ENCODE measurements around the gene S1PR1.

- no peak for TF ChIP-seq CTCF (IDR thresholded peaks at IDR 0.05 in 8 of 11, conservative IDR thresholded peaks at IDR 0.05 in 3 of 11)
- TF ChIP-seq POLR2A (IDR thresholded peaks at IDR 0.05), result no peak
These were observed 23.9 kb downstream of the S1PR1 start for GRCh38 chr1:101260556-101261350.
